Loucy (cell line): ENCODE measurements around the gene COL5A1.

Experiments
- CTCF ChIP-seq: fragments of 200-600 bp; sonication (generic); conservative IDR thresholded peaks from 2 replicates; pipeline ENCODE4 v1.5.1; 2014; ENCODE audit warnings: mild to moderate bottlenecking, antibody characterized with exemption, low read length
- EZH2phosphoT487 ChIP-seq: fragments of 200-600 bp; IDR thresholded peaks from 2 replicates; pipeline ENCODE4 v1.6.1; 2018; ENCODE audit warnings: antibody characterized with exemption, mild to moderate bottlenecking, moderate library complexity, borderline replicate concordance

DNA sequence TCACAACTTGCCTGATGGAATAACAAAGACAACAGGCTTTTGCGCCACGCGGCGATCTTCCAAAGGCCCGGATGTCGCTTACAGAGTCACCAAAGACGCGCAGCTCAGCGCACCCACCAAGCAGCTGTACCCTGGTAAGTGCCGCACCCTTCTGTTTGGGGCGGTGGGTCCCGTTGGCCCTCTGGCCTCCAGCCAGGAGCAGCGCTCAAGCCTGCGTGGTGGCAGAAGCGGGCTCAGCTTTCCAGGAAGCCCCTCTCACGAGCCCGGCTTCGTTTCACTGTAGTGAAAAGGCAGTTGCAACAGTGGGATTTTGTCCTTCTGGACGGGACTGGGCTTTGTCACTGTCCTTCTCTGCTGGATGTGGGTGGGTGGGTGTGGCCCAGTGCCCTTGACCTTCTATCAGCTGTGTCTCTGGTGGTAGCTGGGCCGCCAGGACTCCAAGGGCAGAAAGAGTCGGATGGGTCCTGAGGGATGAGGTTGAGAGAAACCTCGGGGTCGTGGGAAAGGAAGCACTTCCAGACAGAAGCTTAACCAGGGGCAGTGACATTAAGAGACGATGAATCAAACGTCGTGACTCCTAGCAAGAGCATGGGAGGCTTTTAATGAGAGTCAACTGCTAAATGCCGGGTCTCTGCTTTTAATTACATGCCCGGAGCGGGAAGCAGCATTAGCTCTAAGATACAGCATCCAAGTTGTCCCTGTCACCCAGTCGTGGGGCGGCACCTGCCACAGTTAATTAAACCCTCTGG lies 49.5 kb downstream of the COL5A1 start:
- TF ChIP-seq CTCF (no peak), EZH2phosphoT487 (no peak)
